ENCODE data around the gene PSMD8. TPM values are rescaled to one million over a fixed set of nuclear protein-coding genes. Genes with fewer than 3 reads are reported as not detected.
A peak's percentile ranks its signal among the peaks of the same experiment; 100 is the strongest.

PSMD8 gene
- 285 and 299 TPM in 2 replicates for total RNA-seq

DNA sequence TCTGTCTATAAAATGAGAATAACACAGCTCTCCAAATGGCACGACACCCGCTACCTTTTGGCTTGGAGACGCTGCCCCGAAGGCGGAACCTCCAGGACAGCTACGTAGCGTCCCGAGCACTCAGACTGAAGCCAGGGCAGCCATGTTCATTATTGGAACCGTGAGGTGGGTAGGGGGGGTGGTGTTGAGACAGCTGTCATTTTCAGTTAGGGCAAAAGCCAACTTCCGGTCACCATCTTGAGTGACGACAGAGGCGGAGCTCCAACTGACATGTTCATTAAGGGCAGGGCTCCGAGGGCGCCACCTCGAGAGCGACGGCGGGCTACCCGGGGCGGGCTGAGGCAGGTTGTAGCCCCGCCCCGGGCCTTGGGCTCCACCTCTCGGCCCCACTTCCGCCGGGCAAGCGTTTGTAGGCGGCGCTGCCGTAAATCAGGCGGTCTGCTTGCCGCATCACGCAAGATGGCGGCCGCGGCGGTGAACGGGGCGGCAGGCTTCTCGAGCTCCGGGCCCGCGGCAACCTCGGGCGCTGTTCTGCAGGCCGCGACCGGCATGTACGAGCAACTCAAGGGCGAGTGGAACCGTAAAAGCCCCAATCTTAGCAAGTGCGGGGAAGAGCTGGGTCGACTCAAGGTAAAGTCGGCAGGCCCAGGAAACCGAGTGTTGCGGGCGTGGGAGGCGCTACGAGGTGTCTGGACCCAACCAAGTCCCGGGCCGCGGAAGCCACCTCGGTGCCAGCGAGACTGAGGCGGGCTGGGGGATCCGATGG is at the start of gene PSMD8:
TSS of gene PSMD8 (plus strand) at position 240 of the 766 bp plus-strand sequence. CDS start at position 271, 31 bp downstream.
- H3K4me3 ChIP-seq (ENCODE audit: insufficient read depth, low read length) = peak within 1 kb of the TSS; percentile 98
- H3K36me3 ChIP-seq (ENCODE audit: insufficient read depth, low read length) = peaks cover 19% of the 10 kb centered on the region
- H3K27ac ChIP-seq (ENCODE audit: low read depth, low read length) = peak within 1 kb of the TSS; percentile 95
- peak within 1 kb of the TSS; percentile 88 for H3K4me2 ChIP-seq (ENCODE audit: insufficient read depth, low read length)
- peaks cover 49% of the 10 kb centered on the region for H3K79me2 ChIP-seq (ENCODE audit: insufficient read depth, low read length)
- no peaks in the 10 kb centered on the region for H3K27me3 ChIP-seq (ENCODE audit: insufficient read depth, low read length)
- H3K4me1 ChIP-seq (ENCODE audit: insufficient read depth, low read length) = peaks cover 15% of the 10 kb centered on the region
- peaks cover 31% of the 10 kb centered on the region for H4K20me1 ChIP-seq (ENCODE audit: insufficient read depth, low read length)
- TF ChIP-seq, protein P1, sequence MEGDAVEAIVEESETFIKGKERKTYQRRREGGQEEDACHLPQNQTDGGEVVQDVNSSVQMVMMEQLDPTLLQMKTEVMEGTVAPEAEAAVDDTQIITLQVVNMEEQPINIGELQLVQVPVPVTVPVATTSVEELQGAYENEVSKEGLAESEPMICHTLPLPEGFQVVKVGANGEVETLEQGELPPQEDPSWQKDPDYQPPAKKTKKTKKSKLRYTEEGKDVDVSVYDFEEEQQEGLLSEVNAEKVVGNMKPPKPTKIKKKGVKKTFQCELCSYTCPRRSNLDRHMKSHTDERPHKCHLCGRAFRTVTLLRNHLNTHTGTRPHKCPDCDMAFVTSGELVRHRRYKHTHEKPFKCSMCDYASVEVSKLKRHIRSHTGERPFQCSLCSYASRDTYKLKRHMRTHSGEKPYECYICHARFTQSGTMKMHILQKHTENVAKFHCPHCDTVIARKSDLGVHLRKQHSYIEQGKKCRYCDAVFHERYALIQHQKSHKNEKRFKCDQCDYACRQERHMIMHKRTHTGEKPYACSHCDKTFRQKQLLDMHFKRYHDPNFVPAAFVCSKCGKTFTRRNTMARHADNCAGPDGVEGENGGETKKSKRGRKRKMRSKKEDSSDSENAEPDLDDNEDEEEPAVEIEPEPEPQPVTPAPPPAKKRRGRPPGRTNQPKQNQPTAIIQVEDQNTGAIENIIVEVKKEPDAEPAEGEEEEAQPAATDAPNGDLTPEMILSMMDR (IDR thresholded peaks at IDR 0.05; ENCODE audit: extremely low read depth, low read depth, low read length) = no peak
- peak within 1 kb of the TSS; percentile 91 for H2AFZ ChIP-seq (ENCODE audit: low read length)
- no peaks in the 10 kb centered on the region for H3K9me3 ChIP-seq (ENCODE audit: low read depth, low read length)
- DNase-seq (ENCODE audit: insufficient read length, low spot score, missing footprints) = peak; percentile 99

DNA sequence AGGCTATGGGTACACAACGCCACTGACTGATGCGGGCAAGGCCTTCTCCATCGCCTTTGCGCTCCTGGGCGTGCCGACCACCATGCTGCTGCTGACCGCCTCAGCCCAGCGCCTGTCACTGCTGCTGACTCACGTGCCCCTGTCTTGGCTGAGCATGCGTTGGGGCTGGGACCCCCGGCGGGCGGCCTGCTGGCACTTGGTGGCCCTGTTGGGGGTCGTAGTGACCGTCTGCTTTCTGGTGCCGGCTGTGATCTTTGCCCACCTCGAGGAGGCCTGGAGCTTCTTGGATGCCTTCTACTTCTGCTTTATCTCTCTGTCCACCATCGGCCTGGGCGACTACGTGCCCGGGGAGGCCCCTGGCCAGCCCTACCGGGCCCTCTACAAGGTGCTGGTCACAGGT is 47.8 kb upstream of the PSMD8 start:
- DNase-seq (ENCODE audit: insufficient read length, low spot score, missing footprints) = no peak
- Histone ChIP-seq H3K4me3 (ENCODE audit: insufficient read depth, low read length) (no peak overlapping the region), H3K27ac (ENCODE audit: low read depth, low read length) (no peak overlapping the region), H3K9me3 (ENCODE audit: low read depth, low read length) (no peaks in the 10 kb centered on the region), H3K36me3 (ENCODE audit: insufficient read depth, low read length) (peaks cover 39% of the 10 kb centered on the region), H3K27me3 (ENCODE audit: insufficient read depth, low read length) (no peaks in the 10 kb centered on the region), H3K79me2 (ENCODE audit: insufficient read depth, low read length) (peaks cover 3% of the 10 kb centered on the region), H2AFZ (ENCODE audit: low read length) (no peak overlapping the region), H4K20me1 (ENCODE audit: insufficient read depth, low read length) (no peaks in the 10 kb centered on the region), H3K4me2 (ENCODE audit: insufficient read depth, low read length) (no peak overlapping the region), H3K4me1 (ENCODE audit: insufficient read depth, low read length) (peaks cover 7% of the 10 kb centered on the region)
- TF ChIP-seq, protein P1 (IDR thresholded peaks at IDR 0.05; ENCODE audit: extremely low read depth, low read depth, low read length) = no peak

DNA sequence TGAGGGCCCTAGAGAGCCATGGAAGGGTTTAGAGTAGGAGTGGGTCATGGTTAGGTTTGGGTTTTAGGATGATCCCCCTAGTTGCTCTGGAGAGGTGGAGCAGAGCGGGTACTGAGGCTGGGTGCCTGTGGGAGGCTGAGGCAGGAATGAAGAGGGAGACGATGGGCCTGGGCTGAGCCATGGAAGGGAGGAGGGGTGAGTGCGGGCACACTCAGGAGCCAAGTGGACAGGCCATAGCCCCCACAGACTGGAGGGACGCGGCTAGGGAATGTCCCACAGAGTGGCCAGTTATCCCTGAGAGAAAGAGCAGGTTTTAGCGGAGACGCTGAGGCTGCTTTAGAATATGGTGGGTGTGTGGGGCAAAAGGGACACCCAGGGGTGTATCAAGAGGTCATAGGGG is 44.7 kb upstream of the PSMD8 start:
- no peak overlapping the region for H2AFZ ChIP-seq (ENCODE audit: low read length)
- H3K4me2 ChIP-seq (ENCODE audit: insufficient read depth, low read length) = no peak overlapping the region
- DNase-seq (ENCODE audit: insufficient read length, low spot score, missing footprints) = peak; percentile 79
- peaks cover 32% of the 10 kb centered on the region for H3K36me3 ChIP-seq (ENCODE audit: insufficient read depth, low read length)
- no peaks in the 10 kb centered on the region for H3K9me3 ChIP-seq (ENCODE audit: low read depth, low read length)
- H4K20me1 ChIP-seq (ENCODE audit: insufficient read depth, low read length) = no peaks in the 10 kb centered on the region
- no peaks in the 10 kb centered on the region for H3K4me1 ChIP-seq (ENCODE audit: insufficient read depth, low read length)
- H3K4me3 ChIP-seq (ENCODE audit: insufficient read depth, low read length) = no peak overlapping the region
- H3K27ac ChIP-seq (ENCODE audit: low read depth, low read length) = no peak overlapping the region
- H3K27me3 ChIP-seq (ENCODE audit: insufficient read depth, low read length) = no peaks in the 10 kb centered on the region
- TF ChIP-seq, protein P1 (IDR thresholded peaks at IDR 0.05; ENCODE audit: extremely low read depth, low read depth, low read length) = no peak
- no peaks in the 10 kb centered on the region for H3K79me2 ChIP-seq (ENCODE audit: insufficient read depth, low read length)

DNA sequence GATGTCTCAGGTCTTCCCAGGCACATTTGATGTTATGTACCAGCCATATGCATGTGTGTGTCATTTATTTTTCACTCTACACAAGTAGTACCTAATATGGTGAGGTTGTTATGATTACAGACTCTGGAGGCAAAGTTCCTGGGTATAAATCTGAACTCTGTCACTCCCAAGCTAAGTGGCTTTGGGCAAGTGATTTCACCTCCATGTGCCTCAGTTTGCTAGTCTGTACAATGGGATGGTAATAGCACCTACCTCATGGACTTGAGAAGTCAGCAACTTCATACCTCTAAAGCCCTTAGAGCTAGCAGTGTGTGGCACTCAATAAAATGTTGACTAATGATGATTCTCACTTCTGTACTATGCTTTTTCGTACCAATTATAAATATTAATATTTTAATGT is 42.6 kb upstream of the PSMD8 start:
- H2AFZ ChIP-seq (ENCODE audit: low read length) = no peak overlapping the region
- H4K20me1 ChIP-seq (ENCODE audit: insufficient read depth, low read length) = no peaks in the 10 kb centered on the region
- H3K79me2 ChIP-seq (ENCODE audit: insufficient read depth, low read length) = no peaks in the 10 kb centered on the region
- no peaks in the 10 kb centered on the region for H3K9me3 ChIP-seq (ENCODE audit: low read depth, low read length)
- H3K4me2 ChIP-seq (ENCODE audit: insufficient read depth, low read length) = no peak overlapping the region
- TF ChIP-seq, protein P1 (IDR thresholded peaks at IDR 0.05; ENCODE audit: extremely low read depth, low read depth, low read length) = no peak
- no peak overlapping the region for H3K27ac ChIP-seq (ENCODE audit: low read depth, low read length)
- H3K27me3 ChIP-seq (ENCODE audit: insufficient read depth, low read length) = no peaks in the 10 kb centered on the region
- DNase-seq (ENCODE audit: insufficient read length, low spot score, missing footprints) = no peak
- H3K36me3 ChIP-seq (ENCODE audit: insufficient read depth, low read length) = peaks cover 21% of the 10 kb centered on the region
- no peak overlapping the region for H3K4me3 ChIP-seq (ENCODE audit: insufficient read depth, low read length)
- H3K4me1 ChIP-seq (ENCODE audit: insufficient read depth, low read length) = no peaks in the 10 kb centered on the region
